Measurements from ENCODE around the gene PGBD2.
"Not testable (repeated sequence)": the region's sequence is repeated elsewhere in the genome, so short reads cannot be mapped to it uniquely, and the experiment has no call there.

Gene PGBD2

GRCh38 chr1:248872752-248873408, 33.2 kb upstream of the PGBD2 start:
- Histone ChIP-seq H3K27me3 (ENCODE audit: insufficient read depth, low read length) (no peaks in the 10 kb centered on the region), H3K4me1 (ENCODE audit: insufficient read depth, low read length) (no peaks in the 10 kb centered on the region)

GRCh38 chr1:248873409-248873992, 32.5 kb upstream of the PGBD2 start:
- Histone ChIP-seq H3K9me3 (ENCODE audit: low read length) (no peaks in the 10 kb centered on the region), H3K4me3 (ENCODE audit: low read length) (peak overlapping the region; percentile 65), H2AFZ (ENCODE audit: low read depth, low read length) (peak overlapping the region; percentile 39), H3K27me3 (ENCODE audit: insufficient read depth, low read length) (no peaks in the 10 kb centered on the region), H3K36me3 (ENCODE audit: insufficient read depth, low read length) (no peaks in the 10 kb centered on the region), H3K4me1 (ENCODE audit: insufficient read depth, low read length) (no peaks in the 10 kb centered on the region)

More at GRCh38 chr1:248872752-248873408, 33.2 kb upstream of the PGBD2 start:
- Histone ChIP-seq H3K36me3 (ENCODE audit: insufficient read depth, low read length) (no peaks in the 10 kb centered on the region), H3K9me3 (ENCODE audit: low read length) (no peaks in the 10 kb centered on the region), H3K4me3 (ENCODE audit: low read length) (peak overlapping the region; percentile 65), H2AFZ (ENCODE audit: low read depth, low read length) (peak overlapping the region; percentile 39)

- Histone ChIP-seq H2AFZ (ENCODE audit: low read depth, low read length) (no peak overlapping the region), H3K4me3 (ENCODE audit: low read length) (peak overlapping the region; percentile 65), H3K4me1 (ENCODE audit: insufficient read depth, low read length) (no peaks in the 10 kb centered on the region), H3K36me3 (ENCODE audit: insufficient read depth, low read length) (no peaks in the 10 kb centered on the region), H3K27me3 (ENCODE audit: insufficient read depth, low read length) (no peaks in the 10 kb centered on the region), H3K9me3 (ENCODE audit: low read length) (no peaks in the 10 kb centered on the region)
Observed at GRCh38 chr1:248873993-248874533, 32.0 kb upstream of the PGBD2 start.

- no peak overlapping the region for H2AFZ ChIP-seq (ENCODE audit: low read depth, low read length)
- H3K4me3 ChIP-seq (ENCODE audit: low read length): no peak overlapping the region
Observed at GRCh38 chr1:248881261-248881660, 24.8 kb upstream of the PGBD2 start.

GRCh38 chr1:248882427-248882826, 23.6 kb upstream of the PGBD2 start:
- H3K4me1 ChIP-seq (ENCODE audit: insufficient read depth, low read length); H3K27me3 ChIP-seq (ENCODE audit: insufficient read depth, low read length); H2AFZ ChIP-seq (ENCODE audit: low read depth, low read length); H3K9me3 ChIP-seq (ENCODE audit: low read length); H3K4me3 ChIP-seq (ENCODE audit: low read length); H3K36me3 ChIP-seq (ENCODE audit: insufficient read depth, low read length): not testable (repeated sequence)

More at GRCh38 chr1:248881261-248881660, 24.8 kb upstream of the PGBD2 start:
- Histone ChIP-seq H3K36me3 (ENCODE audit: insufficient read depth, low read length) (no peaks in the 10 kb centered on the region), H3K9me3 (ENCODE audit: low read length) (no peaks in the 10 kb centered on the region), H3K4me1 (ENCODE audit: insufficient read depth, low read length) (no peaks in the 10 kb centered on the region), H3K27me3 (ENCODE audit: insufficient read depth, low read length) (no peaks in the 10 kb centered on the region)

GRCh38 chr1:248884632-248885295, 21.3 kb upstream of the PGBD2 start:
- no peak overlapping the region for H3K4me3 ChIP-seq (ENCODE audit: low read length)
- no peak overlapping the region for H2AFZ ChIP-seq (ENCODE audit: low read depth, low read length)
- H3K27me3 ChIP-seq (ENCODE audit: insufficient read depth, low read length): no peaks in the 10 kb centered on the region
- H3K4me1 ChIP-seq (ENCODE audit: insufficient read depth, low read length): no peaks in the 10 kb centered on the region
- H3K9me3 ChIP-seq (ENCODE audit: low read length): no peaks in the 10 kb centered on the region
- no peaks in the 10 kb centered on the region for H3K36me3 ChIP-seq (ENCODE audit: insufficient read depth, low read length)

GRCh38 chr1:248885646-248886045, 20.4 kb upstream of the PGBD2 start:
- no peaks in the 10 kb centered on the region for H3K36me3 ChIP-seq (ENCODE audit: insufficient read depth, low read length)
- no peak overlapping the region for H2AFZ ChIP-seq (ENCODE audit: low read depth, low read length)
- no peaks in the 10 kb centered on the region for H3K4me1 ChIP-seq (ENCODE audit: insufficient read depth, low read length)
- no peak overlapping the region for H3K4me3 ChIP-seq (ENCODE audit: low read length)
- H3K27me3 ChIP-seq (ENCODE audit: insufficient read depth, low read length): no peaks in the 10 kb centered on the region
- H3K9me3 ChIP-seq (ENCODE audit: low read length): no peaks in the 10 kb centered on the region

GRCh38 chr1:248886237-248886895, 19.7 kb upstream of the PGBD2 start:
- Histone ChIP-seq H3K9me3 (ENCODE audit: low read length) (no peaks in the 10 kb centered on the region), H2AFZ (ENCODE audit: low read depth, low read length) (no peak overlapping the region), H3K4me1 (ENCODE audit: insufficient read depth, low read length) (no peaks in the 10 kb centered on the region), H3K36me3 (ENCODE audit: insufficient read depth, low read length) (no peaks in the 10 kb centered on the region), H3K4me3 (ENCODE audit: low read length) (no peak overlapping the region), H3K27me3 (ENCODE audit: insufficient read depth, low read length) (no peaks in the 10 kb centered on the region)

- not testable (repeated sequence) for H3K4me1 ChIP-seq (ENCODE audit: insufficient read depth, low read length); H3K27me3 ChIP-seq (ENCODE audit: insufficient read depth, low read length)
Observed at GRCh38 chr1:248889914-248890243, 16.2 kb upstream of the PGBD2 start.

GRCh38 chr1:248890549-248891498, 15.2 kb upstream of the PGBD2 start:
- Histone ChIP-seq H3K36me3 (ENCODE audit: insufficient read depth, low read length) (no peaks in the 10 kb centered on the region), H3K4me3 (ENCODE audit: low read length) (no peak overlapping the region), H3K4me1 (ENCODE audit: insufficient read depth, low read length) (no peaks in the 10 kb centered on the region), H2AFZ (ENCODE audit: low read depth, low read length) (no peak overlapping the region), H3K27me3 (ENCODE audit: insufficient read depth, low read length) (no peaks in the 10 kb centered on the region), H3K9me3 (ENCODE audit: low read length) (no peaks in the 10 kb centered on the region)

More at GRCh38 chr1:248889914-248890243, 16.2 kb upstream of the PGBD2 start:
- not testable (repeated sequence) for H3K9me3 ChIP-seq (ENCODE audit: low read length); H3K36me3 ChIP-seq (ENCODE audit: insufficient read depth, low read length); H3K4me3 ChIP-seq (ENCODE audit: low read length); H2AFZ ChIP-seq (ENCODE audit: low read depth, low read length)

GRCh38 chr1:248891758-248892157, 14.3 kb upstream of the PGBD2 start:
- Histone ChIP-seq H3K4me3 (ENCODE audit: low read length) (no peak overlapping the region), H3K36me3 (ENCODE audit: insufficient read depth, low read length) (no peaks in the 10 kb centered on the region), H2AFZ (ENCODE audit: low read depth, low read length) (no peak overlapping the region), H3K4me1 (ENCODE audit: insufficient read depth, low read length) (no peaks in the 10 kb centered on the region), H3K27me3 (ENCODE audit: insufficient read depth, low read length) (no peaks in the 10 kb centered on the region), H3K9me3 (ENCODE audit: low read length) (no peaks in the 10 kb centered on the region)

GRCh38 chr1:248892590-248892989, 13.4 kb upstream of the PGBD2 start:
- Histone ChIP-seq H3K4me1 (ENCODE audit: insufficient read depth, low read length) (no peaks in the 10 kb centered on the region), H3K36me3 (ENCODE audit: insufficient read depth, low read length) (no peaks in the 10 kb centered on the region), H3K4me3 (ENCODE audit: low read length) (no peak overlapping the region), H2AFZ (ENCODE audit: low read depth, low read length) (no peak overlapping the region), H3K27me3 (ENCODE audit: insufficient read depth, low read length) (no peaks in the 10 kb centered on the region), H3K9me3 (ENCODE audit: low read length) (no peaks in the 10 kb centered on the region)
